Mesothelial cell of epicardium (in vitro differentiated cells): ENCODE measurements around the gene DHX40. TPM values are rescaled to one million over a fixed set of nuclear protein-coding genes. Genes with fewer than 3 reads are reported as not detected.
A peak's percentile ranks its signal among the peaks of the same experiment; 100 is the strongest.

ENCODE experiments used
- DNase-seq, 2 experiments: peaks; one replicate each; pipeline ENCODE4 v3.0.0; 2021; ENCODE audit warnings: low spot score in 2 of 2; ENCODE audit not compliant: unreplicated experiment in 2 of 2
- H3K27ac Mint-ChIP-seq: 2 replicates; pipeline ENCODE4 v1.8.0; 2021; ENCODE audit warnings: mixed read lengths
- H3K27me3 Mint-ChIP-seq: 2 replicates; pipeline ENCODE4 v1.8.0; 2021; ENCODE audit warnings: low read depth, mixed read lengths
- H3K36me3 Mint-ChIP-seq: 2 replicates; pipeline ENCODE4 v1.8.0; 2021; ENCODE audit warnings: mixed read lengths
- H3K4me1 Mint-ChIP-seq: 2 replicates; pipeline ENCODE4 v1.8.0; 2021; ENCODE audit warnings: mixed read lengths
- H3K4me3 Mint-ChIP-seq: 2 replicates; pipeline ENCODE4 v1.8.0; 2021; ENCODE audit warnings: mild to moderate bottlenecking, moderate library complexity, mixed read lengths
- H3K9me3 Mint-ChIP-seq: 2 replicates; pipeline ENCODE4 v1.8.0; 2021; ENCODE audit warnings: mixed read lengths
- total RNA-seq: library from RNA; stranded (reverse); gene quantifications from 3 replicates; pipeline ENCODE4 v1.2.1, GENCODE V29; 2021
- TF ChIP-seq, protein P1 (sequence below): fragments of 200-600 bp; sonication (generic); IDR thresholded peaks from one replicate; pipeline ENCODE4 v1.5.0; 2021; ENCODE audit warnings: antibody characterized with exemption; ENCODE audit not compliant: unreplicated experiment

Gene DHX40
- total RNA-seq, 1 donor from 2014 or later: 51.7 TPM

DNA sequence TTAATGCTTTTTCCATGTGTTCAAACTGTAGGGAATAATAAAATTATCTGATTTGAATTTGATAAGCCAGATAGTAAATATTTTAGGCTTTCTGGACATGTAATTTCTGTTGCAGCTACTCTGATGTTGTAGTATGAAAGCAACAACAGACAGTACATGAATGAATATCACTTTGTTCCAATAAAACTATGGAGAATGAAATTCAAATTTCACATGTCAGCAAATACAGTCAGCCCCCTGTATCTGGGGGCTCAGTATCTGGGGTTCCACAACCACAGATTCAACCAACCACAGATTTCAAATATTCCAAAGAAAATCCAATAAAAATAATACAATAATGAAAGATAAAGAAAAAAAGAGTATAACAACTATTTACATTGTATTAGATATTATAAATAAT lies 46.1 kb downstream of the DHX40 start:
- peaks cover 25% of the 10 kb centered on the region for H3K36me3 Mint-ChIP-seq
- H3K27me3 Mint-ChIP-seq: no peaks in the 10 kb centered on the region
- TF ChIP-seq, protein P1, sequence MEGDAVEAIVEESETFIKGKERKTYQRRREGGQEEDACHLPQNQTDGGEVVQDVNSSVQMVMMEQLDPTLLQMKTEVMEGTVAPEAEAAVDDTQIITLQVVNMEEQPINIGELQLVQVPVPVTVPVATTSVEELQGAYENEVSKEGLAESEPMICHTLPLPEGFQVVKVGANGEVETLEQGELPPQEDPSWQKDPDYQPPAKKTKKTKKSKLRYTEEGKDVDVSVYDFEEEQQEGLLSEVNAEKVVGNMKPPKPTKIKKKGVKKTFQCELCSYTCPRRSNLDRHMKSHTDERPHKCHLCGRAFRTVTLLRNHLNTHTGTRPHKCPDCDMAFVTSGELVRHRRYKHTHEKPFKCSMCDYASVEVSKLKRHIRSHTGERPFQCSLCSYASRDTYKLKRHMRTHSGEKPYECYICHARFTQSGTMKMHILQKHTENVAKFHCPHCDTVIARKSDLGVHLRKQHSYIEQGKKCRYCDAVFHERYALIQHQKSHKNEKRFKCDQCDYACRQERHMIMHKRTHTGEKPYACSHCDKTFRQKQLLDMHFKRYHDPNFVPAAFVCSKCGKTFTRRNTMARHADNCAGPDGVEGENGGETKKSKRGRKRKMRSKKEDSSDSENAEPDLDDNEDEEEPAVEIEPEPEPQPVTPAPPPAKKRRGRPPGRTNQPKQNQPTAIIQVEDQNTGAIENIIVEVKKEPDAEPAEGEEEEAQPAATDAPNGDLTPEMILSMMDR: no peak
- H3K4me3 Mint-ChIP-seq: no peak overlapping the region
- no peaks in the 10 kb centered on the region for H3K4me1 Mint-ChIP-seq
- no peak for DNase-seq
- no peak overlapping the region for H3K27ac Mint-ChIP-seq
- H3K9me3 Mint-ChIP-seq: no peaks in the 10 kb centered on the region

DNA sequence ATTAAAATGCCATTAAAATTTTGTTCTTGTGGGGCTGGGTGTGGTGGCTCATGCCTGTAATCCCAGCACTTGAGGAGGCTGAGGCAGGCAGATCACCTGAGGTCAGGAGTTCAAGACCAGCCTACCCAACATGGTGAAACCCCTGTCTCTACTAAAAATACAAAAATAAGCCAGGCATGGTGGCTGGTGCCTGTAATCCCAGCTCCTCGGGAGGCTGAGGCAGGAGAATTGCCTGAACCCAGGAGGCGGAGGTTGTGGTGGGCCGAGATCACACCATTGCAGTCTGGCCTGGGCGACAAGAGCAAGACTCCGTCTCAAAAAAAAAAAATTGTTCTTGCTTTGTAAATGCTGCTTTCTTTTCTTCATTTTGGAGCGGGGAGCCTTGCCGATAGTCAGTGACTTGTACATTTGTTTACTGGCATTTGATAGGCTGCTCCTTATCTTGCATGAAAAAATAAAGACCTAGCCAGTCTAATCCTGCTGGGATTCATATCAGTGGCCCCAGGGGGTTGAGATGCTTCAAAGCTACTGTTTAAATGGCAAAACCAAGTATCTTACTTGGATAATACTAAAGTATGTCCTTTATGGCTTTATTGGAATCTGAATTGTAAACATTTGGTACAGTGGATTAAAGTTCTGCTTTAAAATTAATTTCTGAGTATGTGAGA lies 51.0 kb downstream of the DHX40 start:
- H3K9me3 Mint-ChIP-seq: no peaks in the 10 kb centered on the region
- H3K36me3 Mint-ChIP-seq: peaks cover 2% of the 10 kb centered on the region
- DNase-seq: no peak
- no peaks in the 10 kb centered on the region for H3K27me3 Mint-ChIP-seq
- peaks cover 25% of the 10 kb centered on the region for H3K4me1 Mint-ChIP-seq
- H3K4me3 Mint-ChIP-seq: peak overlapping the region; percentile 21
- TF ChIP-seq, protein P1: no peak
- H3K27ac Mint-ChIP-seq: peak overlapping the region; percentile 100

DNA sequence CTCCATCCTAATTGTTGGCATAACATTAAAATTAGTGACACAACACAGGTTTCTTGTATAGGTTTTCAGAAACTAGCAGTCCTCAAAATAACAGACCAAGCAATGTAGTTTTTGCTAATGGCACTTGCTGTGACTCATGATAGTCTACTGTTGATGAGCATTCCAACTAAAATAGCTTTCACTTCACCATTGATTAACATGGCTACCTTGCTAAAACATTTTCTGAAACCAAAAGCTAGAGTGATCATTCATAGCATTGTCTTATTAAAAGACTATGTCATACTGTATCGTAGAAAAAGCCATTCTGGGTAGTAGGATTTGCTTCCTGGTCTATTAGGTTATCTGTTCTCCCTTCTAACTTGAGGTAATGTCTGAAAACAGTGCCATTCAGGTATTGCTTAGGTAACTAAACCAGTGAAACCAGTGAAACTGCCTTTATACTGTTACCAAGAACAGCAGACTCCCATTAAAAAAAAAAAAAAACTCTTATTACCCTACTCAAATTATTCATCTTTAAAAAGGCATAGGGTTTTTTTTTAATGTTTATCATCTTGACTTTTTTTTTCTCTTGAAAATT lies 51.8 kb downstream of the DHX40 start:
- DNase-seq: no peak
- H3K27me3 Mint-ChIP-seq: no peaks in the 10 kb centered on the region
- no peaks in the 10 kb centered on the region for H3K9me3 Mint-ChIP-seq
- H3K4me1 Mint-ChIP-seq: peaks cover 33% of the 10 kb centered on the region
- H3K27ac Mint-ChIP-seq: peak overlapping the region; percentile 100
- peak overlapping the region; percentile 94 for H3K4me3 Mint-ChIP-seq
- TF ChIP-seq, protein P1: no peak
- H3K36me3 Mint-ChIP-seq: peaks cover 2% of the 10 kb centered on the region

DNA sequence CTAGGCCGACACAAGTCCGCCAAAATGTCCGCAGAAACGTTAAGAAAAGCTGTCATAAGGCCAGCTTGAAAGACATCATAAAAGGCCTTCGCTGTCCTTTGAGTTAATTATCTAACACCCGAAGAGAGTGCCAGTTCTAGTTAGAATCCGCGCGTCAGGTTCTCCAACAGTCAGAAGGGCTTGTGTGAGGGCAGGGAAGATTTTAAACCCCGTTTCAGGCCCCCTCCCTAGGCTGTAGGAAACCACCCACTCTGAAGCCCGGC lies 53.6 kb downstream of the DHX40 start:
- no peak for DNase-seq
- Mint-ChIP-seq H3K4me3 (peak overlapping the region; percentile 94), H3K4me1 (peaks cover 45% of the 10 kb centered on the region), H3K27ac (peak overlapping the region; percentile 100), H3K9me3 (no peaks in the 10 kb centered on the region), H3K27me3 (no peaks in the 10 kb centered on the region), H3K36me3 (no peaks in the 10 kb centered on the region)
- TF ChIP-seq, protein P1: no peak

DNA sequence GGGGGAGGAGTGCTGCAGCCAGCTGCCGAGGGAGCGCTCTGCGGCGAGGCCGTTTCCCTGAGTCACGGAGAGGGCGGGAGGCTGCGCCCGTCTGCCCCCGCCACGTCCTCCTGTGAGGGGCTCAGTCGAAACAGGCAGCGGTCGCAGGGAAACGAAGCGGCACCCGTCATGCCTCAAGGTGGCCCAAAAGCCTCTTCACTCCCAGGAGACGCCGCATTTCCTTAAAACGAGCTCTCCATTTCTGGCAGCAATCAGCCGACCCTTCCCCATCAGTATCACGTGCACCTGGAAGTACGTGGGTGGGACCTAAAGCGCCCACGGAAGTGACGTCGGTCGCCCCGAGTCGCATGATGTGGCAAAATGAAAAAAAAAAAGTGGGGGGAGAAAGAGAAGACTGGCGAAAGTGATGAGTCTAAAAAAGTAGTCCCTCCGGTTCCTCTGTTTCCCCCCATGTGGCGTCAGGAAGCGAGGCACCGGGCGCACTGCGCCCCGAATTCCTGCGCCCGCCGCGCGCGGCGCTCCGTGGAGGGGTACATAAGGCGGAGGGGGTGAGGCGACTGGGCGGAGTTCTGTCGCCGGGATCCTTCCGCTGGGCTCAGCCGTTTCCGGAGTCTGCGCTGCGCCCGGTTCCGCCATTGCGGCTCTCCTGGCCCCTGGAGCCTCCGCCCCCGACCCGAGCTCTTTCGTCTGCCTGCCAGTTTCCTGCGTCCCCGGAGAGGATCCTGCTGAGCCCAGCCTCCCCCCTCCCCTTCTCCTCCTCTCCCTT lies 54.1 kb downstream of the DHX40 start, which contains the start of gene CLTC:
Gene CLTC (plus strand): TSS at position 598 of the 766 bp plus-strand sequence. CDS start 237 bp downstream, outside the sequence.
- Mint-ChIP-seq H3K27me3 (no peaks in the 10 kb centered on the region), H3K27ac (peak within 1 kb of the TSS; percentile 100), H3K4me3 (peak within 1 kb of the TSS; percentile 94), H3K36me3 (no peaks in the 10 kb centered on the region), H3K4me1 (peaks cover 47% of the 10 kb centered on the region), H3K9me3 (no peaks in the 10 kb centered on the region)
- DNase-seq: peak; percentile 85 to 91
- TF ChIP-seq, protein P1: no peak
